ENCODE results near the gene TRABD2B.

The TRABD2B gene

GRCh38 chr1:47873337-47873736 lies 123.8 kb downstream of the TRABD2B start:
- DNase-seq, result no peak

GRCh38 chr1:47872886-47873285 lies 124.3 kb downstream of the TRABD2B start:
- no peak for DNase-seq

DNA sequence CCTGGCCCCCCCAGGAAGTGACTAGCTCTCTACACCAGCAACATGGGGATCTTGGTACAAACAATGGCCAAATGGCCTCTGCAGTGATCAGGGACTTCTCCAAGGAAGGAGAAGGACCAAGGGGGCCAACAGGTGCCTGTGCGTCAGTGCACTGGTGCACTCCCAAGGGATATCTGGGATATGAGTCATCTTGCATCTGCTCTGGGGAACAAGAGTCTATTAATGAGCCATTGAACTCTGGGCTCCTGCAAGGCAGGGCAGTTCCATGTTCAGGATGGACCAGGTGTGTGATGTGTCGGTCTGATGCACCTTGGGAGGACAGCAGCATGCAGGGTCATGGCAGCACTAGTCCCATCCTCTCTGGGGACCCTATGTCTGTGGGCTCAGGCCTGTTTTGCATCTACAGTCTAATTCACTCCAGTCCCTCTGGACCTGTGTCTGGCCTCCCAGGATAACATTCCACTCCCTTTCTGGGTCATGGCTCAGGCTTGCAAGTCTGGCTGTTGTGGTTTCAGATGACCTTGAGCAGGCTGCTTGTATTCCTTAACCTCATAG lies 125.3 kb downstream of the TRABD2B start:
- no peak for DNase-seq

- no peak for DNase-seq
These were observed 126.1 kb downstream of the TRABD2B start for GRCh38 chr1:47870946-47871676.

GRCh38 chr1:47870480-47870879 lies 126.7 kb downstream of the TRABD2B start:
- no peak for DNase-seq

GRCh38 chr1:47868348-47868676 lies 128.9 kb downstream of the TRABD2B start:
- no peak for DNase-seq

- DNase-seq, result no peak
These were observed 129.5 kb downstream of the TRABD2B start for GRCh38 chr1:47867438-47868347.

DNA sequence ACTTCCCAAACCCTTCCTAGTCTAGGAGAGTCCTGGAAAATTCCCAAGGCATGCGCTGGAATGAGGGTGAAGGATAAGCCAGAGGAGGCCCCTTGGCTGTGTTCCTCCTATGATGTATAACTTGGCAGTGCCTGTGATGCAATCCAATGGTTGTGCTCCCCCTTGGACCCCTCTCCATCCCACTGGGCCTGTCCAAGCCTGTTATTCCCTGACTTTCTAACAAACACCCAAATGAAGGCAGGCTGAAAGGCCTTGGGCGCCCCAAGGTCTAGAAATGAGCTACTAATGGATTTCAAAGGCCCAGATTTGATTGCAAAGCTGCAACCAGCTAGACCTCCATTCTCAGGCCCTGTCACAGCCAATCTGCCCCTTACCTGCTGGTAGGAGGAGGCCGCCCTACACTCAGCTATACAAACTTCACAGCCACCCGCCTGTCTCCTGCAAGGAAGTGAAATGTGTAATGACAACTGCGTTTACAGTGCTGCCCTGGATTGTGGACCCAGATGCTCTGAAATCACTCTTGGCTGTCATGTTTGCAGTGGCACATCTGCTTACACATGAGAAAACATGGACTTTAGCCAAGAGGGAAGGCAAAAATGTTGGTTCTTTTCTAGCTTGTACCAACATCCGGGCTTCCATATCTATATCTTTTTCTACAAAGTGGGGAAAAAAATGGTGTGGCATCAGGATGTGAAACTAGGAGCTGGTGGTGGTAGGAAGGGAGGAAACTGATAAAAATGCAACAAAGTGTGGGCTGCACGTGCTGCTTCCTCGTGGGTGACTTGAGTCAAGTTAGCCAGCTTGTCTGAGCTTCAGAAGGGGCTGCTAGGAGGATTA lies 130.4 kb downstream of the TRABD2B start:
- DNase-seq, result no peak

GRCh38 chr1:47865881-47866535 lies 131.2 kb downstream of the TRABD2B start:
- no peak for DNase-seq

- no peak for DNase-seq
These were observed 138.0 kb downstream of the TRABD2B start for GRCh38 chr1:47859092-47859743.

GRCh38 chr1:47856996-47857395 lies 140.2 kb downstream of the TRABD2B start:
- DNase-seq, result no peak

DNA sequence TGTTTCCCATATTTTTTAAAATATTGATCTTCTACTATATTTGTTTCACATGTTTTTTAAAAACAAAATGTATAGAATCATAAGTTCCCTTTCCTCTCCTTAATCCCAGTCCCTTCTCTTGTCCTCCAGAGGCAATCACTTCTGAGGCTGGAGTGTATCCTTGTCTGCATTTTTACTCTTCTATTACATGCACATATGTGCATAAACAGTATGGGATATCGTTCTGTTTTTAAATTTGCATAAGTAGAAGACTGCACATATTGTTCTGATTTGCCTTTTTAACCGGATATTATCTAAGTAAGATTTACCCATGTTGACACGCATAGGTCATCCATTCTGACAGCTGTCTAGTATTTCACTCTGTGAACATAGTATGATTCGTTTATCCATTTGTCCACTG lies 142.0 kb downstream of the TRABD2B start:
- no peak for DNase-seq

- no peak for DNase-seq
These were observed 142.5 kb downstream of the TRABD2B start for GRCh38 chr1:47854552-47855144.

GRCh38 chr1:47853852-47854251 lies 143.3 kb downstream of the TRABD2B start:
- DNase-seq, result no peak

DNA sequence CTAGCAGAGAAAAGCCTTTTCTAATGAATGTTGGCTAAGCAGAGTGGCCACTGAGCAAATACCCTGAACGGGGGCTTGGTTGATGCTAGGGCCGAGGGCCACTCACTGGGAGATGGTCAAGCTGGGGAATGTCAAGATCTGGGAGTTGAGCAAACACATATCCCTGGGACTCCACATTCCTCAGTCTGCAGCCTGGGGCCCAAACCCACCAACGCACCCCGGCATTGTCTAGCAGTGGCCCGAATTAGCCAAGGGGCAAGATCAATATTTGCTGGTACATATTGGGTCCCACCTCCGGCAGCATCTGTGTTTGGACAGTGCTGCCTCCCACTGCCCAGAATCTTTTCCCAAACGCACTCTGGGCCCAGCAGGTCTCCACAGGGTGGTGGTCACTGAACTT lies 144.1 kb downstream of the TRABD2B start:
- no peak for DNase-seq

DNA sequence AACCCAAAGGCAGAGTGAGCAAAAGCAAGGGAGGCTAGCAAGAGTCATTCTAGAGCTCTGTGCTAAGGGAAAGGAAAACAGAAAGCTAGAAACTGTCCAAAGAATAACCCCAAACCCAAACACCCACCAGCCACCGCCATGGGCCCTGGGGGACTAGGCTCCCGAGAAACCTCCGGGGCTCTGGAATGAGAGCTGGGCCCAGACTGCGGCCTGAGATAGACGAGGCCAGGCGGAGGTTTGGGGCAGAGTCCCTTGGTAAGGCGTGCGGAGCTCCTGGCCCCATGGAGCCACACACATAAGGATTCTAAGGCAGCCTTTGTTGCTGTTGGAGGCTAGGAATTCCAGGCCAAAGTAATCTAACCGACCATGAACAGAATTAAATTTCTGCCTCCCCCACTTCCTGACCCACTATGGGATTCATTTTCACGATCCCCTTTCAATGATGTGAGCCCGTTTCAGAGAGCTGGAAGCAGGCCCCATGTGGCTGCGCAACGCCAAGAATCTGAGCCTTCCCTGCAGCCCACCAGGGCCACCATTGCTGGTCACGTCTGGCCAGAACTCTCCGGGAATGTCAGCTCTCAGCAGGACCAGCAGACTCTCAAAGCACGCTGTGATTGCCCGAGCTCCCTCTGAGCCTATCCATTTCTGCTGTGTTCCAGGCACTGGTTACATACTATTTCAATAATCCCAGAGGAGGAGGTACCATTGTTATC lies 145.0 kb downstream of the TRABD2B start:
- DNase-seq, result no peak

- no peak for DNase-seq
These were observed 146.7 kb downstream of the TRABD2B start for GRCh38 chr1:47850451-47850850.

DNA sequence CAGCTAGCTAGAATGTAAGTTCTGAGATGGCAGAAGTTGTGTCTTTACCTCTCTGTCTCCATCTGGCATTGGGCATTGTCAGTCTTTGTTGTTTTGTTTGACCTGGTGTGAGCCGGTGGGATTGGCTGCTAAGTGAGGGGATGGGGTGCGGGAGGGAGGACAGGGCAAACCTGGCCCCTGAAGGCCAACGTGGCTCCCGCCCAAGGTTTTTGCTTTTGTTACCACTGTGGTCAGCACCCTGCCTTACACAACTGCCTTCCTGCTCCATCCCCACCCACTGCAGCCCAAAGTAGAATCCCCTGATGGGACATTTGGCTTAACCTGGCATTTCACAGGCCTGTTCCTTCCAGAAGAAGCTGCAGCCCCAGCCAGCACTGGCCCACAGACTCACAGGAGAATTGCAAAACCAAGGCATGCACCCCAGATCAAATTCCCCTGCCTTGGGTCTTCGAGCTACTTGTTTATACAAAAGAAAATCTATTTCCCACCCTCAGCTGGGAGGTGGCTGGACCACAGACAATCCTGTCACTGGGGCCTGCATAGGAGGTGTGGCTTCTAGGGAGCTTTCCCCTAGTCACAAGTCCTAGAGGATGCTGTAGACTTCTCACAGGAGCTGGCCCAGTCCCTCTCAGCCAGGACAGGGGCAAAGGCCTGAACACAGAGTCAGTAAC lies 147.5 kb downstream of the TRABD2B start:
- no peak for DNase-seq

DNA sequence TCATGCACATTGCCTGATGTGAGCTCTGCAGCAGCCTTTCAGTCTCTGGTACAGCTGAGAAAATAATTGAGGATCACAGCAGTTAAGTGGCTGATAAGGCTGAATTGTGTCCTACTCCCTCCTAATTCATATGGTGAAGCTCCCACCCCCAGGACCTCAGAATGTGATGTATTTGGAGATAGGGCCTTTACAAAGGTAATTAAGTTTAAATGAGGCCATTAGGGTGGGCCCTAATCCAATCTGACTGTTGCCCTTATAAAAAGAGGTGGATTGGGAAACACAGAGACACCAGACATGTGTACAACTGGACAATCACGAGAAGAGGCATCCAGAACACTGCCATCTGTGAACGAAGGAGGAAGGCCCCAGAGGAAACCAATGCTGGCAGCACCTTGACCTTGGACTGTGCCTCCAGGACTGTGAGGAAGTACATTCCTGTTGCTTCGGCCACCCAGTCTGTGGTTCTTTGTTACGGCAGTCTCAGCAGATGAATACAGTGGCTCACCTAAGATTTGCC lies 148.1 kb downstream of the TRABD2B start:
- DNase-seq, result no peak

- no peak for DNase-seq
These were observed 149.4 kb downstream of the TRABD2B start for GRCh38 chr1:47847763-47848162.
